Tibial nerve (tissue), 4 donors: Measurements from ENCODE around the gene PTOV1.

Experiments used
- CTCF ChIP-seq, 5 experiments: fragments of 200-600 bp in 3 of 5; fragments of 450-650 bp in 2 of 5; sonication (generic) in 3 of 5; IDR thresholded peaks; one replicate each; pipeline ENCODE4 v1.5.1; 2016 to 2019; ENCODE audit warnings: antibody characterized with exemption in 5 of 5, mild to moderate bottlenecking in 3 of 5, moderate library complexity in 2 of 5
- EP300 ChIP-seq, 2 donors: sonication (generic); formaldehyde crosslinking; IDR thresholded peaks; one replicate each; pipeline ENCODE4 v1.6.1; 2017; ENCODE audit warnings: antibody characterized with exemption in 2 of 2, mild to moderate bottlenecking in 1 of 2
- POLR2A ChIP-seq, 2 donors: fragments of 450-650 bp; IDR thresholded peaks; one replicate each; pipeline ENCODE4 v1.6.1; 2017; ENCODE audit warnings: antibody characterized with exemption in 2 of 2, mild to moderate bottlenecking in 2 of 2, moderate library complexity in 2 of 2

- no peak for TF ChIP-seq EP300 (IDR thresholded peaks at IDR 0.05)
- peak in 1 of 5 experiments; percentile 6 for TF ChIP-seq CTCF (IDR thresholded peaks at IDR 0.05)
- no peak for TF ChIP-seq POLR2A (IDR thresholded peaks at IDR 0.05)
Measured at GRCh38 chr19:49862391-49863253, 11.7 kb downstream of the PTOV1 start.
